ENCODE data around the gene ZNF280D.
"Not testable (repeated sequence)": the region's sequence is repeated elsewhere in the genome, so short reads cannot be mapped to it uniquely, and the experiment has no call there.

ZNF280D gene

GRCh38 chr15:56733136-56734012 lies at the start of gene ZNF280D:
Gene ZNF280D (minus strand): TSS chr15:56733509. CDS start chr15:56707109, 26,400 bp downstream.
- peak; percentile 62 for DNase-seq (ENCODE audit: low read depth)

- DNase-seq (ENCODE audit: low read depth) = no peak
Measured at GRCh38 chr15:56782306-56782705, 49.0 kb upstream of the ZNF280D start.

- no peak for DNase-seq (ENCODE audit: low read depth)
Measured at GRCh38 chr15:56781666-56782065, 48.4 kb upstream of the ZNF280D start.

GRCh38 chr15:56780102-56780725 lies 46.9 kb upstream of the ZNF280D start:
- DNase-seq (ENCODE audit: low read depth) = not testable (repeated sequence)

DNA sequence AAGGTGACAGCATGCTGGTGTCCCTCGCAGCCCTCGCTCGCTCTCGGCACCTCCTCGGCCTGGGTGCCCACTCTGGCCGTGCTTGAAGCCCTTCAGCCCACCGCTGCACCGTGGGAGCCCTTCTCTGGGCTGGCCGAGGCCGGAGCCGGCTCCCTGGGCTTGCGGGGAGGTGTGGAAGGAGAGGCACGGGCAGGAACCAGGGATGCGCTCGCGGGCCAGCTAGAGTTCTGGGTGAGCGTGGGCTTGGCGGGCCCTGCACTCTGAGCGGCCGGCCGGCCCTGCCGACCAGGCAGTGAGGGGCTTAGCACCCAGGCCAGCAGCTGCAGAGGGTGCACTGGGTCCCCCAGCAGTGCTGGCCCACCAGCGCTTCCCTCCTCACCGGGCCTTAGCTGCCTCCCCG lies 46.1 kb upstream of the ZNF280D start:
- DNase-seq (ENCODE audit: low read depth) = not testable (repeated sequence)

GRCh38 chr15:56778761-56779160 lies 45.5 kb upstream of the ZNF280D start:
- no peak for DNase-seq (ENCODE audit: low read depth)

- DNase-seq (ENCODE audit: low read depth) = no peak
Measured at GRCh38 chr15:56776839-56777238, 43.5 kb upstream of the ZNF280D start.

GRCh38 chr15:56775641-56776040 lies 42.3 kb upstream of the ZNF280D start:
- DNase-seq (ENCODE audit: low read depth) = no peak

DNA sequence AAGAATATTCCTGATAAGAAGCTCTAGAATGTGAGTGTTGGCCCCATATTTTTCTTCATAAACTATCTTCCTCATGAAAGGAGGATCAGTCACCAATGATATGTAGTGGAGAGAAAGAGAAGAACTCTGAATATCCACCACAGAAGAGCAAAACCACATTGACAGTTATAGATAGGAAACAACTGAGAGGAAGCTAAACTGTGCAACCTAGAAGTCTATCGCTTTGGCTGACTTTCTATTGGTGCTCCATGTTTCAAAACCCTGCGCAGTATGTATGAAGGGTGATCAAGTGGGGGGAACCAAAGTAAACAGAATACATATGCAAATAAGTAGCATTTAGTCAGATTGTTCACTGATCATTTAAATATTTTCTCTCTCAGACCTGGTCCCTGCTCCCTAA lies 41.0 kb upstream of the ZNF280D start:
- no peak for DNase-seq (ENCODE audit: low read depth)

GRCh38 chr15:56772868-56773639 lies 39.7 kb upstream of the ZNF280D start:
- no peak for DNase-seq (ENCODE audit: low read depth)

GRCh38 chr15:56770173-56770572 lies 36.9 kb upstream of the ZNF280D start:
- no peak for DNase-seq (ENCODE audit: low read depth)

- no peak for DNase-seq (ENCODE audit: low read depth)
Measured at GRCh38 chr15:56767315-56767714, 34.0 kb upstream of the ZNF280D start.

DNA sequence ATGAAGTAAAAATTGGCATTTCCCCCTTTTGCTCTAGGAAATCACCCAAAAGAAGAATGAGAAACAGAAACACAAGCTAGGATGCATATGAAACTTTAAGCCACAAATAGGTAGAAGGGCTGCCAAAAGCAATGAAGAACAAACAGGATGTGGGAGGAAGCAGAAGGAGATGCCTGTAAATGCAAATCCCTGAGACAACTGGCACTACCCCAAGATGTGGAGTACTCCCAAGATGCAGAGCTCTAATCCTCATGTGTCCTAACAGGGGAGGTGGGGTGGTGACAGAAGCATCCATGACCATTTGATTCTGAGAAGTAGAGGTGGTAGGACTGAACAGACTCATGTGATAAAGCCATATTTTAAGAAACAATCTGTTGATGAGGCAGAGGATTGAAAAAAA lies 31.9 kb upstream of the ZNF280D start:
- no peak for DNase-seq (ENCODE audit: low read depth)

- no peak for DNase-seq (ENCODE audit: low read depth)
Measured at GRCh38 chr15:56763141-56763895, 30.0 kb upstream of the ZNF280D start.

GRCh38 chr15:56760186-56760585 lies 26.9 kb upstream of the ZNF280D start:
- no peak for DNase-seq (ENCODE audit: low read depth)

GRCh38 chr15:56759450-56759845 lies 26.1 kb upstream of the ZNF280D start:
- no peak for DNase-seq (ENCODE audit: low read depth)

DNA sequence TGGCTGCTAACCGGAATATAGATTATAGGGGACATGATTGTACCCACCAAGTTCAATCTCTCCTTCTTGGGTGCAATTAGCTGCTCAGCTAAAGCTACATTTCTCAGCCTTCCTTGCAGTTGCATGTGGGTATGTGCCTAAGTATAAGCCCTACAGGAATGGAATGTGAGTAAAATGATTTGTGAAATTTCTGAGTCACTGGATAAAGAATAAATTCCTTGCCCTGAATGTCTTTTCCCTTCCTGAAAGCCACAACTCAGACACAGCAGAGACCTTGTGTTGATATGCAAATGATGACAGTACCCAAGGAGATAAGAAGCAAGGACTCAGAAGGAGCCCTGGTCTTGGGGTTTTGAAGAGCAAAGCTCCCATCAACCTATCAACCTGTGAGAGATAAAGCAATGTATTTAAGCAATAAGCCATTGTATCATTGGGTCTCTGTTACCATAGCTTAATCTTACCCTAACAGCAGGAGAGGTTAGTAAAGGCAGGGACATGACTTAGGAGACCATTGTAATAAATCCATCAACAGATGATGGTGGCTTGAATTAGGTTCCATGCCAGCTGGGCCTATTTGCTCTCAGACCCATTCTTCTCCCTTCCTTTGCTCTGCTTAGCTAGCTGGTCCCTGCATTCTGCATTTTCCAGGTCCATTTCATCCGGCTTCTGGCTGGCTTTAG lies 25.6 kb upstream of the ZNF280D start:
- no peak for DNase-seq (ENCODE audit: low read depth)

DNA sequence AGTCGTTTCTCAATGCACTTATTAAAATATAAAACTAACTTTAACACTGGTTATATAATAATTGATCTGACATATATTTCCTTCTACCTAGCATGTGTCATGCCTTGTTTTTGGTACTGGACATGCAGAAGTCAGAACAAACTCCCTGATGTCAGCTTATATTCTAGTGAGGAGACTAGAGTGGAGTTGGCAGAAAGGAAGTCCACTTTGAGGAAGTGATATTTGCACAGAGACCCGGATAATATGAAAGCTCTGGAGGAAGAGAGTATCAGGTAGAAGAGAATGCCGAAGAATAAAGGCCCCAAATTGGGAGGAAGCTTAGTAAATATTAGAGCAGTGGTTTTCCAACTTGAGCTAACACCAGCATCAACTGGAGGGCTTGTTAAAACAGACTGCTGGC lies 24.6 kb upstream of the ZNF280D start:
- DNase-seq (ENCODE audit: low read depth) = no peak

- DNase-seq (ENCODE audit: low read depth) = no peak
Measured at GRCh38 chr15:56754772-56755370, 21.6 kb upstream of the ZNF280D start.

GRCh38 chr15:56752986-56753385 lies 19.7 kb upstream of the ZNF280D start:
- no peak for DNase-seq (ENCODE audit: low read depth)

- no peak for DNase-seq (ENCODE audit: low read depth)
Measured at GRCh38 chr15:56749982-56750381, 16.7 kb upstream of the ZNF280D start.
